Endothelial cell of umbilical vein (primary cell): ENCODE results near the gene PRMT9. TPM values are rescaled to one million over a fixed set of nuclear protein-coding genes. Genes with fewer than 3 reads are reported as not detected.

Source experiments
- BruUV-seq: library from RNA; stranded (reverse); fragments of 400-500 nt; replicated peaks from 2 replicates; lab custom pipeline; 2021; lab: Mats Ljungman, UMichigan
- CTCF ChIA-PET: fragments of 300-600, 350-600 bp; sonication (Branson Sonifier 250); formaldehyde crosslinking; loops from one replicate; lab custom pipeline; 2021; ENCODE audit warnings: antibody characterized with exemption, inconsistent platforms; lab: Charles Lee
- POLR2A ChIA-PET: fragments of 300-600, 350-600 bp; sonication (Branson Sonifier 250); formaldehyde crosslinking; loops from one replicate; lab custom pipeline; 2021; ENCODE audit warnings: antibody characterized with exemption, inconsistent platforms; lab: Charles Lee
- DNase-seq: peaks from one replicate; pipeline ENCODE4 v3.0.0-alpha.2; 2011; ENCODE audit warnings: low read depth, low spot score
- FAIRE-seq: peaks from 2 replicates; lab custom pipeline; 2011; peaks lifted over from hg19 to GRCh38; lab: Jason Lieb, UNC
- H2AFZ ChIP-seq: 2 replicates; pipeline ENCODE4 v1.6.0; 2012; ENCODE audit warnings: low read depth, low read length, control low read depth, inconsistent platforms
- H3K27ac ChIP-seq: 2 replicates; pipeline ENCODE4 v1.5.1; 2011; ENCODE audit warnings: low read depth, mild to moderate bottlenecking, control low read depth, low read length, moderate library complexity; ENCODE audit not compliant: insufficient read depth
- H3K27me3 ChIP-seq, 2 experiments: 2 replicates each; pipeline versions ENCODE4 v1.6.0 to v1.6.1; 2011; ENCODE audit warnings: low read length in 2 of 2, mixed read lengths in 1 of 2; ENCODE audit not compliant: control insufficient read depth in 2 of 2, insufficient read depth in 2 of 2
- H3K36me3 ChIP-seq, 2 experiments: 2 replicates in 1 of 2; 3 replicates in 1 of 2; pipeline ENCODE4 v1.5.1; 2011; ENCODE audit warnings: low read length in 2 of 2, mild to moderate bottlenecking in 1 of 2, moderate library complexity in 1 of 2; ENCODE audit not compliant: control insufficient read depth in 2 of 2, insufficient read depth in 2 of 2; ENCODE audit errors: extremely low read depth in 1 of 2
- H3K4me1 ChIP-seq: 3 replicates; pipeline ENCODE4 v1.5.1; 2011; ENCODE audit warnings: mild to moderate bottlenecking, low read length; ENCODE audit not compliant: control insufficient read depth, insufficient read depth; ENCODE audit errors: extremely low read depth
- H3K4me2 ChIP-seq: 2 replicates; pipeline ENCODE4 v1.6.1; 2011; ENCODE audit warnings: low read length, control low read depth, mixed read lengths; ENCODE audit not compliant: insufficient read depth
- H3K4me3 ChIP-seq, 3 experiments: fragments of 200-600 bp in 1 of 3; sonication (generic), shearing (Covaris generic) in 1 of 3; replicated peaks in 1 of 3; 2 replicates each; pipeline ENCODE4 v1.5.1; 2011 to 2016; ENCODE audit warnings: control low read depth in 3 of 3, low read length in 3 of 3, mild to moderate bottlenecking in 2 of 3, inconsistent platforms in 1 of 3, low read depth in 1 of 3, moderate library complexity in 1 of 3; ENCODE audit not compliant: insufficient read depth in 1 of 3
- H3K79me2 ChIP-seq: 2 replicates; pipeline ENCODE4 v1.6.0; 2012; ENCODE audit warnings: low read length, inconsistent platforms; ENCODE audit not compliant: control insufficient read depth, insufficient read depth
- H3K9ac ChIP-seq: replicated peaks from 2 replicates; pipeline ENCODE3; 2011; ENCODE audit warnings: low read length, control low read depth; ENCODE audit not compliant: insufficient read depth; ENCODE audit errors: extremely low read depth
- H3K9me1 ChIP-seq: replicated peaks from 3 replicates; pipeline ENCODE4 v1.6.0; 2011; ENCODE audit warnings: mild to moderate bottlenecking, low read length; ENCODE audit not compliant: control insufficient read depth, insufficient read depth; ENCODE audit errors: extremely low read depth
- H3K9me3 ChIP-seq: replicated peaks from 2 replicates; pipeline ENCODE4 v1.5.1; 2012; ENCODE audit warnings: low read length, inconsistent platforms; ENCODE audit not compliant: control insufficient read depth, insufficient read depth
- H4K20me1 ChIP-seq: replicated peaks from 2 replicates; pipeline ENCODE3; 2011; ENCODE audit warnings: mild to moderate bottlenecking, low read length; ENCODE audit not compliant: control insufficient read depth, insufficient read depth; ENCODE audit errors: extremely low read depth
- CTCF ChIP-seq, 2 donors: IDR thresholded peaks; 1 replicate in 1 of 2; 2 replicates in 1 of 2; pipeline ENCODE4 v1.5.1; 2011; ENCODE audit warnings: low read length in 2 of 2, mild to moderate bottlenecking in 2 of 2, moderate library complexity in 2 of 2, control low read depth in 1 of 2, inconsistent platforms in 1 of 2, low read depth in 1 of 2; ENCODE audit not compliant: insufficient read depth in 1 of 2; ENCODE audit errors: extremely low read depth in 1 of 2
- EZH2 ChIP-seq: IDR thresholded peaks from 2 replicates; pipeline ENCODE4 v1.6.1; 2012; ENCODE audit warnings: borderline replicate concordance, low read depth, mild to moderate bottlenecking, moderate library complexity, low read length, inconsistent platforms; ENCODE audit not compliant: severe bottlenecking
- FOS ChIP-seq: IDR thresholded peaks from 2 replicates; pipeline ENCODE4 v1.6.1; 2011; ENCODE audit warnings: mild to moderate bottlenecking, low read length, moderate library complexity, borderline replicate concordance; ENCODE audit not compliant: insufficient read depth
- GATA2 ChIP-seq: IDR thresholded peaks from 2 replicates; pipeline ENCODE4 v1.7.0; 2011; ENCODE audit warnings: low read depth, mild to moderate bottlenecking, moderate library complexity, mixed read lengths, low read length; ENCODE audit not compliant: insufficient read length, insufficient read depth
- JUN ChIP-seq: IDR thresholded peaks from 2 replicates; pipeline ENCODE4 v1.6.1; 2011; ENCODE audit warnings: borderline replicate concordance, low read depth; ENCODE audit not compliant: insufficient read length, insufficient read depth
- MYC ChIP-seq: IDR thresholded peaks from one replicate; pipeline ENCODE4 v1.6.1; 2011; ENCODE audit warnings: mild to moderate bottlenecking, low read depth, low read length
- POLR2A ChIP-seq: IDR thresholded peaks from 2 replicates; pipeline ENCODE4 v1.6.1; 2012; ENCODE audit warnings: low read depth, mild to moderate bottlenecking, control low read depth, low read length
- POLR2AphosphoS5 ChIP-seq: IDR thresholded peaks from 2 replicates; pipeline ENCODE4 v1.6.1; 2012; ENCODE audit warnings: low read depth, mild to moderate bottlenecking, control low read depth, low read length, moderate library complexity; ENCODE audit not compliant: insufficient read depth
- dilution Hi-C: fragments of 300-500 bp; cut with MboI; formaldehyde crosslinking; loops from one replicate; pipeline ENCODE4 v1.15.0; 2019; ENCODE audit warnings: low sequenced_read_pairs; ENCODE audit not compliant: extremely low pct_ligation_motif_present
- intact Hi-C: fragments of 100-400 bp; cut with micrococcal nuclease; formaldehyde crosslinking; loops from one replicate; pipeline ENCODE4 v1.10.0; 2022
- polyA plus RNA-seq, 4 experiments: library from polyadenylated mRNA; depleted of rRNA in 3 of 4; stranded (reverse) in 3 of 4; unstranded in 1 of 4; fragments of >200 nt; gene quantifications; 2 replicates each; pipeline versions ENCODE4 v1.2.1 to v1.2.3, GENCODE V29; 2011 to 2012; ENCODE audit warnings: missing spikeins in 1 of 4
- total RNA-seq: library from RNA; stranded (reverse); gene quantifications from 2 replicates; pipeline ENCODE4 v1.2.3, GENCODE V29; 2021
- TF ChIP-seq, protein P1 (sequence below): IDR thresholded peaks from 2 replicates; pipeline ENCODE4 v1.6.1; 2011; ENCODE audit not compliant: insufficient read depth, insufficient read length

The PRMT9 gene
- total and polyA plus RNA-seq, 2 donors (not counting 3 experiments of a cell fraction or from before 2014, with no cell fraction given), result 3.2 to 9.0 TPM

GRCh38 chr4:147727476-147728028, 43.6 kb upstream of the PRMT9 start:
- no peaks in the 10 kb centered on the region for H3K36me3 ChIP-seq
- intact Hi-C loops, result no loop called here
- DNase-seq, result no peak
- H3K4me3 ChIP-seq, result no peak overlapping the region
- FAIRE-seq, result no peak
- H3K9ac ChIP-seq, result no peak overlapping the region
- dilution Hi-C loops, result no loop called here
- no peak overlapping the region for H3K27ac ChIP-seq
- H3K9me3 ChIP-seq, result no peaks in the 10 kb centered on the region
- no peak overlapping the region for H2AFZ ChIP-seq
- H3K4me2 ChIP-seq, result no peak overlapping the region
- no peaks in the 10 kb centered on the region for H4K20me1 ChIP-seq
- BruUV-seq, result no TSS peak
- no peak for TF ChIP-seq POLR2AphosphoS5
- TF ChIP-seq EZH2, result no peak
- TF ChIP-seq FOS, result no peak
- TF ChIP-seq, protein P1, sequence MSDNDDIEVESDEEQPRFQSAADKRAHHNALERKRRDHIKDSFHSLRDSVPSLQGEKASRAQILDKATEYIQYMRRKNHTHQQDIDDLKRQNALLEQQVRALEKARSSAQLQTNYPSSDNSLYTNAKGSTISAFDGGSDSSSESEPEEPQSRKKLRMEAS, result no peak
- no peak for TF ChIP-seq POLR2A
- no peak for TF ChIP-seq JUN
- no peak for TF ChIP-seq GATA2
- TF ChIP-seq MYC, result no peak
- TF ChIP-seq CTCF (IDR thresholded peaks at IDR 0.05; ENCODE audit: extremely low read depth in 1 of 2, insufficient read depth in 1 of 2, low read depth in 1 of 2, low read length in 2 of 2), result no peak
- ChIA-PET POLR2A (no interaction called here), CTCF (interaction anchor here (0.9 to 9.9 kb wide), 5 partner anchors 14 to 137 kb away, joined by 3 to 170 read pairs (median 4); no protein-coding TSS in a partner anchor)
- no peaks in the 10 kb centered on the region for H3K27me3 ChIP-seq
- H3K79me2 ChIP-seq, result peaks cover 5% of the 10 kb centered on the region
- H3K9me1 ChIP-seq, result no peaks in the 10 kb centered on the region
- peaks cover 6% of the 10 kb centered on the region for H3K4me1 ChIP-seq
